Left ventricle myocardium inferior (tissue), 1 donor: Measurements from ENCODE around the gene METTL23. TPM values are rescaled to one million over a fixed set of nuclear protein-coding genes. Genes with fewer than 3 reads are reported as not detected.
"Not testable (repeated sequence)": the region's sequence is repeated elsewhere in the genome, so short reads cannot be mapped to it uniquely, and the experiment has no call there.

Experiments used
- DNase-seq: peaks from one replicate; pipeline ENCODE4 v3.0.0-alpha.2; 2020
- H3K27ac ChIP-seq: fragments of 200-600 bp; replicated peaks from 2 replicates; pipeline ENCODE4 v1.8.0; 2021
- H3K27me3 ChIP-seq: fragments of 200-600 bp; 2 replicates; pipeline ENCODE4 v1.8.0; 2021; ENCODE audit warnings: low read depth
- H3K36me3 ChIP-seq: fragments of 200-600 bp; 2 replicates; pipeline ENCODE4 v1.8.0; 2021
- H3K4me1 ChIP-seq: fragments of 200-600 bp; 2 replicates; pipeline ENCODE4 v1.8.0; 2021
- H3K4me3 ChIP-seq: fragments of 200-600 bp; 2 replicates; pipeline ENCODE4 v1.8.0; 2021; ENCODE audit warnings: mild to moderate bottlenecking, moderate library complexity
- H3K9me3 ChIP-seq: fragments of 200-600 bp; replicated peaks from 2 replicates; pipeline ENCODE4 v1.8.0; 2021
- intact Hi-C: fragments of 100-400 bp; cut with micrococcal nuclease; formaldehyde crosslinking; loops from one replicate; pipeline ENCODE4 v1.11.0; 2022
- total RNA-seq: library from RNA; stranded (reverse); fragmentation: NEBNext Ultra II Directional; extraction: Animal tissue kit (Norgen Biotek cat#: 25700); gene quantifications from one replicate; pipeline ENCODE4 v1.2.1, GENCODE V29; 2021
- TF ChIP-seq, protein P1 (sequence below): fragments of 200-600 bp; IDR thresholded peaks from 2 replicates; pipeline ENCODE4 v1.8.0; 2021; ENCODE audit warnings: antibody characterized with exemption, mild to moderate bottlenecking, borderline replicate concordance
- donor health status: DM: no; HTN: yes; CAD: no; lungs with severe emphysema.

Gene METTL23
- total RNA-seq, 1 donor from 2014 or later, result 21.0 TPM

DNA sequence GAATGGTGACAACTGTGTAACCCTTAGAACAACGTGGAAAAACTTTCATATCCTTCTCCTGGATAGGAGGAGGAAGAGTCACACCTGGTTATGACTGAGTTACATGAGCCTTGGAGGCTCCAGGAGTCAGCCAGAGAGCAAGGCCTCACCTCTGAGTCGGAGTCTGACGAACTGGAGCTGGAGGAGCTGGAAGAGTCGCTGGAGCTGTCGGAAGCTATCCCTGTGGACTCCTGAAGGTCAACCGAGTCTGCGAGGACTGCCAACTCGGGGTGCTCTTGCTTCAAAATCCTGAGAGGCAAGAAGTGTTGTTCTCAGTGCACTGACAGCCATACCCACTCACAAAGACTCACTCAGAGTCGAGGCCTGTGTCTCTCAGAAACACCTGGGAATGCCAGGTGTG lies 6.4 kb upstream of the METTL23 start:
- Histone ChIP-seq H3K9me3 (no peaks in the 10 kb centered on the region), H3K36me3 (peaks cover 99% of the 10 kb centered on the region), H3K4me1 (peaks cover 82% of the 10 kb centered on the region), H3K27me3 (no peaks in the 10 kb centered on the region), H3K27ac (peak overlapping the region; percentile 54), H3K4me3 (no peak overlapping the region)
- DNase-seq, result no peak
- intact Hi-C loops, result loop anchor here (10.0 kb wide), 1 partner anchor 45 kb away; no protein-coding TSS in a partner anchor
- TF ChIP-seq, protein P1, sequence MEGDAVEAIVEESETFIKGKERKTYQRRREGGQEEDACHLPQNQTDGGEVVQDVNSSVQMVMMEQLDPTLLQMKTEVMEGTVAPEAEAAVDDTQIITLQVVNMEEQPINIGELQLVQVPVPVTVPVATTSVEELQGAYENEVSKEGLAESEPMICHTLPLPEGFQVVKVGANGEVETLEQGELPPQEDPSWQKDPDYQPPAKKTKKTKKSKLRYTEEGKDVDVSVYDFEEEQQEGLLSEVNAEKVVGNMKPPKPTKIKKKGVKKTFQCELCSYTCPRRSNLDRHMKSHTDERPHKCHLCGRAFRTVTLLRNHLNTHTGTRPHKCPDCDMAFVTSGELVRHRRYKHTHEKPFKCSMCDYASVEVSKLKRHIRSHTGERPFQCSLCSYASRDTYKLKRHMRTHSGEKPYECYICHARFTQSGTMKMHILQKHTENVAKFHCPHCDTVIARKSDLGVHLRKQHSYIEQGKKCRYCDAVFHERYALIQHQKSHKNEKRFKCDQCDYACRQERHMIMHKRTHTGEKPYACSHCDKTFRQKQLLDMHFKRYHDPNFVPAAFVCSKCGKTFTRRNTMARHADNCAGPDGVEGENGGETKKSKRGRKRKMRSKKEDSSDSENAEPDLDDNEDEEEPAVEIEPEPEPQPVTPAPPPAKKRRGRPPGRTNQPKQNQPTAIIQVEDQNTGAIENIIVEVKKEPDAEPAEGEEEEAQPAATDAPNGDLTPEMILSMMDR, result no peak

DNA sequence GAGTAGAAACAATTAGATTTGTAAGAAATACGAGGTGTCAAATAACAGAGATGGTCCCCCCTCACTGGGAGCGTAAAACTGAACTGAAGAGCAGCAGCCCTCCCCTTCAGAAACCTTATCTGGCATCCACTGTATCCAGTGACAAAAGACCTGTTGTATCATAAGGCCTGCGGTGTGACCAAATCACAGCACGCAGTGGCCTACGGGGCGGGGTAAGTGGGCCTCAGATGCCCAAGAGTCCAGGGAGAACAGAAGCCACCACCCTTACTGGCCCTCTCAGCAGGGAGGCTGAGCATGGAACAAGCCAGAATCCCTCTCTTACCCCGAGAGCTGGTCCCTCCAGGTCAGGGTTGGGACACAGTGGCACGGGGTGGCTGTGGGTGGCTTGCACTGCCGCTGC lies 5.7 kb upstream of the METTL23 start:
- Histone ChIP-seq H3K36me3 (peaks cover 95% of the 10 kb centered on the region), H3K27me3 (no peaks in the 10 kb centered on the region), H3K4me3 (peak overlapping the region; percentile 28), H3K27ac (peak overlapping the region; percentile 54), H3K4me1 (peaks cover 82% of the 10 kb centered on the region), H3K9me3 (no peaks in the 10 kb centered on the region)
- TF ChIP-seq, protein P1, result no peak
- intact Hi-C loops, result loop anchor here (10.0 kb wide), 1 partner anchor 46 kb away; no protein-coding TSS in a partner anchor
- no peak for DNase-seq

DNA sequence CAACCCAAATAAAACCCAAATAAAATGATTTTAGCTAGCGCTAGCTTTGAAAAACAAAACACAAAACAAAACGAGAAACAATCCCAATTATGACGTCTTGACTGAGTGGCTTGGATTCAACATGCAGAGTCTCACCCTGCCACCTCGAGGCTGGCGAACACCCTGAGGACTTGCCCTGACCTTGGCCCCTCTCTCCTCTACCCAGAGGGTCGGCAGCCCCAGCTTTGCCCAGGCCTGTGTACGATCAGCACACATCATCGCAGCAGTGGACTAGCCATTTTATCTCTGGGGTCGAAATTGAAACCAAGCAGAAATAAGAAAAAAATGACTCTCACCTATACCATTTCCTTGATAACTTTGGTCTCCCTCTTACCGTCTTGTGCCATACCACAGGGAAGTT lies 5.2 kb upstream of the METTL23 start:
- H3K4me1 ChIP-seq, result peaks cover 81% of the 10 kb centered on the region
- DNase-seq, result no peak
- H3K4me3 ChIP-seq, result peak overlapping the region; percentile 28

DNA sequence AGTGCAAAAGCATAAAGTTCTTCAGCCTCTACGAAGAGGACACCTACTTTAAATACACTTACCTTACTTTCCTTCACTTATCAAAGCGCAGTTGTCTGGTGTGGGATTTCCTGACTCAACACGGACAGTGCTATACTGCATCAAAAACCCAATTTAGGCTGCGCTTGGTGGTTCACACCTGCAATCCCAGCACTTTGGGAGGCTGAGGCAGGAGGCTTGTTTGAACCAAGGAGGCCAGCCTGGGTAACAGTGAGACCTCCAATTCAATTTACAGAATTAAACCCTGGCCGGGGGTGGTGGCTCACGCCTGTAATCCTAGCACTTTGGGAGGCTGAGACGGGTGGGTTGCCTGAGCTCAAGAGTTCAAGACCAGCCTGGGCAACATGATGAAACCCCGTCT lies 4.4 kb upstream of the METTL23 start:
- TF ChIP-seq, protein P1, result no peak
- intact Hi-C loops, result loop anchor here (10.0 kb wide), 1 partner anchor 47 kb away; no protein-coding TSS in a partner anchor
- Histone ChIP-seq H3K4me3 (no peak overlapping the region), H3K36me3 (peaks cover 82% of the 10 kb centered on the region), H3K9me3 (no peaks in the 10 kb centered on the region), H3K27me3 (no peaks in the 10 kb centered on the region), H3K4me1 (peaks cover 78% of the 10 kb centered on the region), H3K27ac (peak overlapping the region; percentile 54)
- no peak for DNase-seq

More for the DNA sequence above, 5.2 kb upstream of the METTL23 start:
- Histone ChIP-seq H3K27ac (peak overlapping the region; percentile 54), H3K27me3 (no peaks in the 10 kb centered on the region), H3K36me3 (peaks cover 90% of the 10 kb centered on the region), H3K9me3 (no peaks in the 10 kb centered on the region)
- TF ChIP-seq, protein P1, result no peak
- intact Hi-C loops, result loop anchor here (10.0 kb wide), 1 partner anchor 47 kb away; no protein-coding TSS in a partner anchor

DNA sequence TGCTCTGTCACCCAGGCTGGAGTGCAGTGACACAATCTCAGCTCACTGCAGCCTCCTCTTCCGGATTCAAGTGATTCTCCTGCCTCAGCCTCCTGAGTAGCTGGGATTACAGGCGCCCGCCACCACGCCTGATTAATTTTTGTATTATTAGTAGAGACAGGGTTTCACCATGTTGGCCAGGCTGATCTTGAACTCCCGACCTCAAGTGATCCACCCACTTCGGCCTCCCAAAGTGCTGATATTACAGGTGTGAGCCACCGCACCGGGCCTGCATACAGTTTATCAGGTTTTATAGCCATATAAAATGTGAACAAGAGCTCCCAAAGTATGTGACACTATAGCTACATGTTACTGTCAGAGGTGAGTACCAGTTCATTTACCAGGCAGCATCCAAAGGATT lies 3.7 kb upstream of the METTL23 start:
- H3K9me3 ChIP-seq, H3K27me3 ChIP-seq, DNase-seq, H3K27ac ChIP-seq: not testable (repeated sequence)
- peaks cover 79% of the 10 kb centered on the region for H3K4me1 ChIP-seq
- peak overlapping the region; percentile 3 for H3K4me3 ChIP-seq
- intact Hi-C loops, result loop anchor here (10.0 kb wide), 1 partner anchor 48 kb away; no protein-coding TSS in a partner anchor
- peaks cover 75% of the 10 kb centered on the region for H3K36me3 ChIP-seq

DNA sequence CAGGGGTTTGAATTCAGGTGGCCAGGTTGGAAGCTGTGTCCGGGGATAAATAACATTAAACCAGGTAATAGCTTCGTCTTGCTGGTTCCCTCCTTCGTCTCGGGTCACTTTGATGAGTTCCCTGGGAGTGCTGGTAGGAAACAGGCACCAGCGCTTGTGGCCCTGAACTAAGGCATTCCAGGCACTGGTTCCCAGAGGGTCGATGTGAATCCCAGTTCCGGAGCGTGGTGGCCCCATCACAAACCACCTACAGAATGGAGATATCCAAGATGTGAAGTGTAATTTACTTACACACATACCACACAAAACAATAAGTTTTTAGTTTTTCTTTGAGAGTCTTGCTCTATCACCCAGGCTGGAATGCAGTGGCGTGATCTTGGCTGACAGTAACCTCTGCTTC lies 2.8 kb upstream of the METTL23 start:
- peak overlapping the region; percentile 94 for H3K4me3 ChIP-seq
- intact Hi-C loops, result loop anchor here (10.0 kb wide), 1 partner anchor 49 kb away; no protein-coding TSS in a partner anchor
- peak overlapping the region; percentile 11 for H3K27ac ChIP-seq
- TF ChIP-seq, protein P1, result no peak
- no peaks in the 10 kb centered on the region for H3K27me3 ChIP-seq
- no peaks in the 10 kb centered on the region for H3K9me3 ChIP-seq
- peaks cover 88% of the 10 kb centered on the region for H3K4me1 ChIP-seq
- no peak for DNase-seq
- H3K36me3 ChIP-seq, result peaks cover 66% of the 10 kb centered on the region
